ENCODE measurements around the gene NDUFB10.

Gene NDUFB10

GRCh38 chr16:1968146-1968953, 9.0 kb downstream of the NDUFB10 start:
- Histone ChIP-seq H3K4me1 (ENCODE audit: control insufficient read depth in 5 of 5, insufficient read depth in 5 of 5, low read length in 5 of 5) (peaks cover 3 to 47% (median 37%) of the 10 kb centered on the region in 5 donors), H3K9me3 (ENCODE audit: control insufficient read depth in 5 of 5, low read length in 5 of 5) (no peaks in the 10 kb centered on the region)

GRCh38 chr16:1971796-1972489, 12.6 kb downstream of the NDUFB10 start, which contains the start of gene TBL3:
Gene TBL3 (plus strand): TSS chr16:1972053. CDS start chr16:1972165, 112 bp downstream.
- Histone ChIP-seq H3K4me1 (ENCODE audit: control insufficient read depth in 5 of 5, insufficient read depth in 5 of 5, low read length in 5 of 5) (peaks cover 3 to 28% (median 25%) of the 10 kb centered on the region in 5 donors), H3K27me3 (ENCODE audit: control insufficient read depth in 5 of 5, insufficient read depth in 4 of 5, low read length in 5 of 5) (peaks cover 0 to 18% (median 5%) of the 10 kb centered on the region in 5 donors), H3K9me3 (ENCODE audit: control insufficient read depth in 5 of 5, low read length in 5 of 5) (no peaks in the 10 kb centered on the region), H3K36me3 (ENCODE audit: control insufficient read depth in 5 of 5, insufficient read depth in 5 of 5, low read length in 5 of 5) (peaks cover 0 to 32% (median 30%) of the 10 kb centered on the region in 5 donors), H3K4me3 (ENCODE audit: low read depth in 1 of 5, low read length in 5 of 5) (peak within 1 kb of the TSS; percentile 79 to 92 (median 88)), H3K27ac (ENCODE audit: low read depth, low read length) (peak within 1 kb of the TSS; percentile 91), H3K9ac (ENCODE audit: low read length in 5 of 5) (peak within 1 kb of the TSS; percentile 87 to 93 (median 88))

More at GRCh38 chr16:1968146-1968953, 9.0 kb downstream of the NDUFB10 start:
- H3K36me3 ChIP-seq (ENCODE audit: control insufficient read depth in 5 of 5, insufficient read depth in 5 of 5, low read length in 5 of 5), result peaks cover 0 to 4% (median 3%) of the 10 kb centered on the region in 5 donors
- no peaks in the 10 kb centered on the region for H3K27me3 ChIP-seq (ENCODE audit: control insufficient read depth in 5 of 5, insufficient read depth in 4 of 5, low read length in 5 of 5)
- H3K4me3 ChIP-seq (ENCODE audit: low read depth in 1 of 5, low read length in 5 of 5), result no peak overlapping the region
- H3K27ac ChIP-seq (ENCODE audit: low read depth, low read length), result no peak overlapping the region
- no peak overlapping the region for H3K9ac ChIP-seq (ENCODE audit: low read length in 5 of 5)

GRCh38 chr16:1972490-1972877, 13.1 kb downstream of the NDUFB10 start:
- peak overlapping the region in 4 of 5 donors; percentile 87 to 93 (median 89) for H3K9ac ChIP-seq (ENCODE audit: low read length in 5 of 5)
- H3K9me3 ChIP-seq (ENCODE audit: control insufficient read depth in 5 of 5, low read length in 5 of 5), result no peaks in the 10 kb centered on the region
- H3K4me1 ChIP-seq (ENCODE audit: control insufficient read depth in 5 of 5, insufficient read depth in 5 of 5, low read length in 5 of 5), result peaks cover 3 to 28% (median 25%) of the 10 kb centered on the region in 5 donors
- peaks cover 0 to 19% (median 7%) of the 10 kb centered on the region in 5 donors for H3K27me3 ChIP-seq (ENCODE audit: control insufficient read depth in 5 of 5, insufficient read depth in 4 of 5, low read length in 5 of 5)
- peaks cover 0 to 37% (median 35%) of the 10 kb centered on the region in 5 donors for H3K36me3 ChIP-seq (ENCODE audit: control insufficient read depth in 5 of 5, insufficient read depth in 5 of 5, low read length in 5 of 5)
- peak overlapping the region; percentile 64 to 92 (median 88) for H3K4me3 ChIP-seq (ENCODE audit: low read depth in 1 of 5, low read length in 5 of 5)
- peak overlapping the region; percentile 91 for H3K27ac ChIP-seq (ENCODE audit: low read depth, low read length)

GRCh38 chr16:1973461-1974156, 14.3 kb downstream of the NDUFB10 start:
- Histone ChIP-seq H3K9ac (ENCODE audit: low read length in 5 of 5) (no peak overlapping the region), H3K9me3 (ENCODE audit: control insufficient read depth in 5 of 5, low read length in 5 of 5) (no peaks in the 10 kb centered on the region), H3K4me1 (ENCODE audit: control insufficient read depth in 5 of 5, insufficient read depth in 5 of 5, low read length in 5 of 5) (peaks cover 3 to 28% (median 25%) of the 10 kb centered on the region in 5 donors), H3K27ac (ENCODE audit: low read depth, low read length) (no peak overlapping the region), H3K36me3 (ENCODE audit: control insufficient read depth in 5 of 5, insufficient read depth in 5 of 5, low read length in 5 of 5) (peaks cover 0 to 49% (median 46%) of the 10 kb centered on the region in 5 donors), H3K27me3 (ENCODE audit: control insufficient read depth in 5 of 5, insufficient read depth in 4 of 5, low read length in 5 of 5) (peaks cover 0 to 28% (median 16%) of the 10 kb centered on the region in 5 donors), H3K4me3 (ENCODE audit: low read depth in 1 of 5, low read length in 5 of 5) (no peak overlapping the region)

GRCh38 chr16:1974157-1975070, 15.1 kb downstream of the NDUFB10 start:
- peaks cover 3 to 30% (median 26%) of the 10 kb centered on the region in 5 donors for H3K4me1 ChIP-seq (ENCODE audit: control insufficient read depth in 5 of 5, insufficient read depth in 5 of 5, low read length in 5 of 5)
- H3K36me3 ChIP-seq (ENCODE audit: control insufficient read depth in 5 of 5, insufficient read depth in 5 of 5, low read length in 5 of 5), result peaks cover 0 to 51% (median 48%) of the 10 kb centered on the region in 5 donors
- no peak overlapping the region for H3K9ac ChIP-seq (ENCODE audit: low read length in 5 of 5)
- H3K9me3 ChIP-seq (ENCODE audit: control insufficient read depth in 5 of 5, low read length in 5 of 5), result no peaks in the 10 kb centered on the region
- H3K27ac ChIP-seq (ENCODE audit: low read depth, low read length), result no peak overlapping the region
- no peak overlapping the region for H3K4me3 ChIP-seq (ENCODE audit: low read depth in 1 of 5, low read length in 5 of 5)
- peaks cover 1 to 34% (median 18%) of the 10 kb centered on the region in 5 donors for H3K27me3 ChIP-seq (ENCODE audit: control insufficient read depth in 5 of 5, insufficient read depth in 4 of 5, low read length in 5 of 5)

DNA sequence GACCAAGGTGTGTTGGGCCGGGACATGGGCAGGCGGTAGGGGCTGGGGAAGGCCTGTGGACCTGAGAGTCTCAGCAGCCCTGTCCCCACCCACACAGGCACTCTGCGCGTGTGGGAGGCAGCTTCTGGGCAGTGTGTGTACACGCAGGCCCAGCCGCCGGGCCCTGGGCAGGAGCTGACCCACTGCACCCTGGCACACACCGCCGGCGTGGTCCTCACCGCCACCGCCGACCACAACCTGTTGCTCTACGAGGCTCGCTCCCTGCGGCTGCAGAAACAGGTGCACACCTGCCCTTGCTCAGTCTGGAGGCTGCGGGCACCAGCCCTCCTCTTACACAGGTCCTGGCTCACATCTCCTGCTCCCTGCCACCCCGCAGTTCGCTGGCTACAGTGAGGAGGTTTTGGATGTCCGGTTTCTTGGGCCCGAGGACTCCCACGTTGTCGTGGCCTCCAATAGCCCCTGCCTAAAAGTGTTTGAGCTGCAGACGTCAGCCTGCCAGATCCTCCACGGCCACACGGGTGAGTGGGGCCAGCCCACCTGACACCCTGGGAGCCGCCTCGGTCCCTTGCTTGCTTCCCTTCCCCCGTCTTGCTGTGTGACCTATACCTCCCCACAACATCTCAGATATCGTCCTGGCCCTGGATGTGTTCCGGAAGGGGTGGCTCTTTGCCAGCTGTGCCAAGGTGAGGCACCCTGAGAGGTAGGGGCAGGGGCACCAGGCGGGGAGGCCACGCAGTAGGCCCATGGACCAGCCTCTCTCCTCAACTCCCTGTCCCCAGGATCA, 16.3 kb downstream of the NDUFB10 start:
- Histone ChIP-seq H3K27ac (ENCODE audit: low read depth, low read length) (no peak overlapping the region), H3K4me1 (ENCODE audit: control insufficient read depth in 5 of 5, insufficient read depth in 5 of 5, low read length in 5 of 5) (peaks cover 3 to 40% (median 27%) of the 10 kb centered on the region in 5 donors), H3K9me3 (ENCODE audit: control insufficient read depth in 5 of 5, low read length in 5 of 5) (no peaks in the 10 kb centered on the region), H3K4me3 (ENCODE audit: low read depth in 1 of 5, low read length in 5 of 5) (no peak overlapping the region), H3K9ac (ENCODE audit: low read length in 5 of 5) (no peak overlapping the region), H3K27me3 (ENCODE audit: control insufficient read depth in 5 of 5, insufficient read depth in 4 of 5, low read length in 5 of 5) (peaks cover 10 to 46% (median 28%) of the 10 kb centered on the region in 5 donors), H3K36me3 (ENCODE audit: control insufficient read depth in 5 of 5, insufficient read depth in 5 of 5, low read length in 5 of 5) (peaks cover 0 to 51% (median 48%) of the 10 kb centered on the region in 5 donors)

DNA sequence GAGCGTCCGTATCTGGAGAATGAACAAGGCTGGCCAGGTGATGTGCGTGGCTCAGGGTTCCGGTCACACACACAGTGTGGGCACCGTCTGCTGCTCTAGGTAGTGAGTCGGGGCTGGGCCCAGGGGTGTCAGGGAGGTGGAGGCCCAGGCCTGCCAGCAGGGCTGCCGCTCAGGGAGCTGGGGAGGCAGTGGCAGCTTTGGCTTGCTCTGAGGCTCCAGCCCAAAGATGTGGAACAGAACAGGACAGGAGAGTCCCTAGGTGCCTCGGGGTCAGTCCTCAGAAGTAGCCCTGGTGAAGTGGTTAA, 16.8 kb downstream of the NDUFB10 start:
- no peak overlapping the region for H3K9ac ChIP-seq (ENCODE audit: low read length in 5 of 5)
- no peak overlapping the region for H3K27ac ChIP-seq (ENCODE audit: low read depth, low read length)
- no peak overlapping the region for H3K4me3 ChIP-seq (ENCODE audit: low read depth in 1 of 5, low read length in 5 of 5)
- peaks cover 16 to 50% (median 34%) of the 10 kb centered on the region in 5 donors for H3K27me3 ChIP-seq (ENCODE audit: control insufficient read depth in 5 of 5, insufficient read depth in 4 of 5, low read length in 5 of 5)
- H3K4me1 ChIP-seq (ENCODE audit: control insufficient read depth in 5 of 5, insufficient read depth in 5 of 5, low read length in 5 of 5), result peaks cover 1 to 35% (median 22%) of the 10 kb centered on the region in 5 donors
- no peaks in the 10 kb centered on the region for H3K9me3 ChIP-seq (ENCODE audit: control insufficient read depth in 5 of 5, low read length in 5 of 5)
- peaks cover 0 to 51% (median 48%) of the 10 kb centered on the region in 5 donors for H3K36me3 ChIP-seq (ENCODE audit: control insufficient read depth in 5 of 5, insufficient read depth in 5 of 5, low read length in 5 of 5)

DNA sequence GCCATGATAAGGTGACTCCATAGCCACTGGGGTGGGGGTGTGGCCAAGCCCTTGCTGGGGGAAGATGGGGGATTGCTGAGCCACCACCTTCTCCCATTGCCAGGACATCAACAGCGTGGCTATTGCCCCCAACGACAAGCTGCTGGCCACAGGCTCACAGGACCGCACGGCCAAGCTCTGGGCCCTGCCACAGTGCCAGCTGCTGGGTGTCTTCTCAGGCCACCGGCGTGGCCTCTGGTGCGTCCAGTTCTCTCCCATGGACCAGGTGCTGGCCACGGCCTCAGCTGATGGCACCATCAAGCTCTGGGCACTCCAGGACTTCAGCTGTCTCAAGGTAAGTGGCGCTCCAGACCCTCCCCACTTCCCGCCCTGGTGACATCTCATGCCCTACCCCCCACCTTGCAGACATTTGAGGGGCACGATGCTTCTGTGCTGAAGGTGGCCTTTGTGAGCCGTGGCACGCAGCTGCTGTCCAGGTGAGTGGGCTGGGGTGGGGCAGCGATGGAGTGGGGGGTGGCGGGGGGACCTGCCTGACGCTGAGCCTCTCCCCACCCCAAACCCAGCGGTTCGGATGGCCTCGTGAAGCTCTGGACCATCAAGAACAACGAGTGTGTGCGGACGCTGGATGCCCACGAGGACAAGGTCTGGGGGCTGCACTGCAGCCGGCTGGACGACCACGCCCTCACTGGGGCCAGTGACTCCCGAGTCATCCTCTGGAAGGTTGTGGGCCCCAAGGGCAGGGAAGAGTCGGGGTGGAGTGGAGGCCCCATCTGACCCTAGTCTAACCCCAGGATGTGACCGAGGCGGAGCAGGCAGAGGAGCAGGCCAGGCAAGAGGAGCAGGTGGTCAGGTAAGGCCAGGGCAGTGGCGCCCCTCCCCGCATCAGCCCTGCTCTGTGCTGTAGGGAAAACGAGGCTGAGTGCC, 17.9 kb downstream of the NDUFB10 start:
- H3K9me3 ChIP-seq (ENCODE audit: control insufficient read depth in 5 of 5, low read length in 5 of 5), result no peaks in the 10 kb centered on the region
- peaks cover 19 to 53% (median 44%) of the 10 kb centered on the region in 5 donors for H3K27me3 ChIP-seq (ENCODE audit: control insufficient read depth in 5 of 5, insufficient read depth in 4 of 5, low read length in 5 of 5)
- peaks cover 0 to 51% (median 48%) of the 10 kb centered on the region in 5 donors for H3K36me3 ChIP-seq (ENCODE audit: control insufficient read depth in 5 of 5, insufficient read depth in 5 of 5, low read length in 5 of 5)
- H3K27ac ChIP-seq (ENCODE audit: low read depth, low read length), result no peak overlapping the region
- H3K4me1 ChIP-seq (ENCODE audit: control insufficient read depth in 5 of 5, insufficient read depth in 5 of 5, low read length in 5 of 5), result peaks cover 1 to 29% (median 17%) of the 10 kb centered on the region in 5 donors
- H3K4me3 ChIP-seq (ENCODE audit: low read depth in 1 of 5, low read length in 5 of 5), result no peak overlapping the region
- no peak overlapping the region for H3K9ac ChIP-seq (ENCODE audit: low read length in 5 of 5)
